ENCODE measurements around the gene HOXA13.
A peak's percentile ranks its signal among the peaks of the same experiment; 100 is the strongest.

HOXA13 gene

DNA sequence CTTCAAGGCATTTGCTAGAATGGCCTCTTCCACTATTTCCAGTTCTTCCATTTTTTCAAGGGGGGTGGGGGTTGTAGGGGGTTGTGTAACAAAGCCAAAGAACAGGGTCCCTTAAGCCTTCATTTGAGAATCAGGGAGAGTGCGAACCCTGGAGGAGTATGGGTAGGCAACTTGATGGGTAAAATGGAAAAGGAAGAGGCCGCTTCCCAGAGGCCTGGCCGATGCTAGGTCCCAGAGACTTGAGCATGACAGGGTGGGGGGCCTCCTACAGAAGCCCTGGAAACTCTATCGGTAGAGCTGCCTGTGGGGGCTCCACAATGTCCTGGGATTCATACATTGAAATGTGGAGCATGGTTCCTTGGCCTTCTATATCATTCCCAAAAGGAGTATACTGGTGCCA is 9.1 kb upstream of the HOXA13 start:
- H3K18ac ChIP-seq (ENCODE audit: low read length) = no peak overlapping the region
- H4K12ac ChIP-seq (ENCODE audit: low read depth, low read length) = no peak overlapping the region
- H3K4me2 ChIP-seq (ENCODE audit: low read length) = no peak overlapping the region
- no peak overlapping the region for H2AK5ac ChIP-seq (ENCODE audit: low read length)
- H4K91ac ChIP-seq (ENCODE audit: low read depth, low read length) = no peak overlapping the region
- H3K79me2 ChIP-seq (ENCODE audit: control insufficient read depth, insufficient read depth, low read length, poor library complexity) = no peaks in the 10 kb centered on the region
- peaks cover 8% of the 10 kb centered on the region for H3K9me3 ChIP-seq (ENCODE audit: insufficient read depth, low read depth, low read length)
- H4K8ac ChIP-seq (ENCODE audit: low read depth, low read length) = no peak overlapping the region
- no peak overlapping the region for H3K23ac ChIP-seq (ENCODE audit: low read length)
- H3K14ac ChIP-seq (ENCODE audit: low read length) = no peak overlapping the region
- no peak overlapping the region for H2AFZ ChIP-seq (ENCODE audit: insufficient read depth, low read length, poor library complexity)
- no peak overlapping the region for H3K4ac ChIP-seq (ENCODE audit: low read depth, low read length)
- no CpG with 5 or more reads among the region's 4 CpGs for WGBS (ENCODE audit: extremely low coverage, insufficient coverage, insufficient read length)
- H3K4me1 ChIP-seq (ENCODE audit: control insufficient read depth in 1 of 2, insufficient read depth in 2 of 2, low read length in 2 of 2) = peaks cover 4 to 16% of the 10 kb centered on the region in 2 experiments
- no peak for DNase-seq
- no peak overlapping the region for H3K9ac ChIP-seq (ENCODE audit: low read length)
- peaks cover 77% of the 10 kb centered on the region for H3K27me3 ChIP-seq (ENCODE audit: insufficient read depth, low read length)
- no peak overlapping the region for H3K4me3 ChIP-seq (ENCODE audit: low read depth, low read length)
- H2BK120ac ChIP-seq (ENCODE audit: insufficient read depth, low read length, poor library complexity) = no peak overlapping the region
- H3K36me3 ChIP-seq (ENCODE audit: control insufficient read depth in 1 of 2, insufficient read depth in 2 of 2, low read length in 2 of 2) = no peaks in the 10 kb centered on the region
- no peak overlapping the region for H2BK12ac ChIP-seq (ENCODE audit: low read length)
- no peak overlapping the region for H3K27ac ChIP-seq (ENCODE audit: low read depth, low read length)
- H3K79me1 ChIP-seq (ENCODE audit: low read length) = no peaks in the 10 kb centered on the region
- H2BK5ac ChIP-seq (ENCODE audit: low read depth, low read length, poor library complexity) = no peak overlapping the region

- no peak overlapping the region for H3K4me2 ChIP-seq (ENCODE audit: low read length)
- no peak overlapping the region for H3K9ac ChIP-seq (ENCODE audit: low read length)
- H4K12ac ChIP-seq (ENCODE audit: low read depth, low read length) = no peak overlapping the region
- H3K27me3 ChIP-seq (ENCODE audit: insufficient read depth, low read length) = peaks cover 72% of the 10 kb centered on the region
- no peak overlapping the region for H3K4ac ChIP-seq (ENCODE audit: low read depth, low read length)
- H4K91ac ChIP-seq (ENCODE audit: low read depth, low read length) = no peak overlapping the region
- no peak overlapping the region for H3K18ac ChIP-seq (ENCODE audit: low read length)
- no peak overlapping the region for H2BK12ac ChIP-seq (ENCODE audit: low read length)
- H2AFZ ChIP-seq (ENCODE audit: insufficient read depth, low read length, poor library complexity) = no peak overlapping the region
- H3K79me1 ChIP-seq (ENCODE audit: low read length) = no peaks in the 10 kb centered on the region
- no peak overlapping the region for H2AK5ac ChIP-seq (ENCODE audit: low read length)
- H3K23ac ChIP-seq (ENCODE audit: low read length) = no peak overlapping the region
- H3K79me2 ChIP-seq (ENCODE audit: control insufficient read depth, insufficient read depth, low read length, poor library complexity) = no peaks in the 10 kb centered on the region
- no peak overlapping the region for H4K8ac ChIP-seq (ENCODE audit: low read depth, low read length)
- H2BK120ac ChIP-seq (ENCODE audit: insufficient read depth, low read length, poor library complexity) = no peak overlapping the region
- no peaks in the 10 kb centered on the region for H3K36me3 ChIP-seq (ENCODE audit: control insufficient read depth in 1 of 2, insufficient read depth in 2 of 2, low read length in 2 of 2)
- WGBS (ENCODE audit: extremely low coverage, insufficient coverage, insufficient read length) = no CpG with 5 or more reads among the region's 7 CpGs
- no peak overlapping the region for H3K14ac ChIP-seq (ENCODE audit: low read length)
- no peak overlapping the region for H2BK5ac ChIP-seq (ENCODE audit: low read depth, low read length, poor library complexity)
- H3K4me1 ChIP-seq (ENCODE audit: control insufficient read depth in 1 of 2, insufficient read depth in 2 of 2, low read length in 2 of 2) = peaks cover 4 to 11% of the 10 kb centered on the region in 2 experiments
- DNase-seq = no peak
- H3K4me3 ChIP-seq (ENCODE audit: low read depth, low read length) = no peak overlapping the region
- no peak overlapping the region for H3K27ac ChIP-seq (ENCODE audit: low read depth, low read length)
- H3K9me3 ChIP-seq (ENCODE audit: insufficient read depth, low read depth, low read length) = peaks cover 3% of the 10 kb centered on the region
Observed at GRCh38 chr7:27207348-27207985, 7.6 kb upstream of the HOXA13 start.

- H3K9ac ChIP-seq (ENCODE audit: low read length) = no peak overlapping the region
- WGBS (ENCODE audit: extremely low coverage, insufficient coverage, insufficient read length) = no CpG with 5 or more reads among the region's 52 CpGs
Observed at GRCh38 chr7:27205325-27206280, 5.7 kb upstream of the HOXA13 start.

DNA sequence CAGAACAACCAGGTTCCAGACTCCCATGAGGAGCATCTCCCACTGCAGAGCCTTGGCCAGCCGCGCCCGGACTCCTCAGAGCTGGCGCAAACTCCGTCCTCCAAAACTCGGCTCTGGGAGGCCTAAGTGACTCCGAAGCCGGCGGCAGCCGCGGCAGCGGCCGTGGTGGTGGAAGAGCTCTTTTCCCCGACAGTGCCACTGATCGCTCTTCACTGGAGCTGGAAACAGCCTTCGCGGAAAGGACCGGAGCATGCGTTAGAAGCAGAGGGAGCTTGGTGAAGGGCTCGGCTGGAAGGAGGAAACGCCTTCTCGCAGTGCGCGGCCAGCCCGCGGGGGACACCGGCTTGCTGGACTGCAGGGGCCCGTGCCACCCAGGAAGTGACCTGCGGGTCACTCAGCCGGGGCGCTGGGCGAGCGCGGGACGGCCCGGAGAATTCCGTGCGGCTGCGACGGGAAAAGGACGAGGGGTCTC is 5.0 kb upstream of the HOXA13 start:
- no peak overlapping the region for H3K9ac ChIP-seq (ENCODE audit: low read length)
- no peak overlapping the region for H3K4ac ChIP-seq (ENCODE audit: low read depth, low read length)
- H4K8ac ChIP-seq (ENCODE audit: low read depth, low read length) = no peak overlapping the region
- H3K18ac ChIP-seq (ENCODE audit: low read length) = no peak overlapping the region
- H2BK120ac ChIP-seq (ENCODE audit: insufficient read depth, low read length, poor library complexity) = no peak overlapping the region
- H3K4me1 ChIP-seq (ENCODE audit: control insufficient read depth in 1 of 2, insufficient read depth in 2 of 2, low read length in 2 of 2) = peaks cover 11 to 17% of the 10 kb centered on the region in 2 experiments
- no CpG with 5 or more reads among the region's 41 CpGs for WGBS (ENCODE audit: extremely low coverage, insufficient coverage, insufficient read length)
- peaks cover 77% of the 10 kb centered on the region for H3K27me3 ChIP-seq (ENCODE audit: insufficient read depth, low read length)
- no peak overlapping the region for H2AFZ ChIP-seq (ENCODE audit: insufficient read depth, low read length, poor library complexity)
- no peaks in the 10 kb centered on the region for H3K79me2 ChIP-seq (ENCODE audit: control insufficient read depth, insufficient read depth, low read length, poor library complexity)
- H3K27ac ChIP-seq (ENCODE audit: low read depth, low read length) = no peak overlapping the region
- H2BK5ac ChIP-seq (ENCODE audit: low read depth, low read length, poor library complexity) = no peak overlapping the region
- peak overlapping the region; percentile 44 for H3K4me2 ChIP-seq (ENCODE audit: low read length)
- H2BK12ac ChIP-seq (ENCODE audit: low read length) = no peak overlapping the region
- DNase-seq = peak in 1 of 2 donors; percentile 20
- H3K36me3 ChIP-seq (ENCODE audit: control insufficient read depth in 1 of 2, insufficient read depth in 2 of 2, low read length in 2 of 2) = no peaks in the 10 kb centered on the region
- no peak overlapping the region for H2AK5ac ChIP-seq (ENCODE audit: low read length)
- no peaks in the 10 kb centered on the region for H3K79me1 ChIP-seq (ENCODE audit: low read length)
- no peak overlapping the region for H3K23ac ChIP-seq (ENCODE audit: low read length)
- H4K91ac ChIP-seq (ENCODE audit: low read depth, low read length) = no peak overlapping the region
- H3K14ac ChIP-seq (ENCODE audit: low read length) = no peak overlapping the region
- H3K4me3 ChIP-seq (ENCODE audit: low read depth, low read length) = peak overlapping the region; percentile 8
- no peak overlapping the region for H4K12ac ChIP-seq (ENCODE audit: low read depth, low read length)
- peaks cover 12% of the 10 kb centered on the region for H3K9me3 ChIP-seq (ENCODE audit: insufficient read depth, low read depth, low read length)

More at GRCh38 chr7:27205325-27206280, 5.7 kb upstream of the HOXA13 start:
- Histone ChIP-seq H3K4me1 (ENCODE audit: control insufficient read depth in 1 of 2, insufficient read depth in 2 of 2, low read length in 2 of 2) (peaks cover 6 to 12% of the 10 kb centered on the region in 2 experiments), H4K91ac (ENCODE audit: low read depth, low read length) (no peak overlapping the region), H3K23ac (ENCODE audit: low read length) (no peak overlapping the region), H3K4me2 (ENCODE audit: low read length) (peak overlapping the region; percentile 44), H3K36me3 (ENCODE audit: control insufficient read depth in 1 of 2, insufficient read depth in 2 of 2, low read length in 2 of 2) (no peaks in the 10 kb centered on the region), H4K12ac (ENCODE audit: low read depth, low read length) (no peak overlapping the region), H4K8ac (ENCODE audit: low read depth, low read length) (no peak overlapping the region), H3K79me2 (ENCODE audit: control insufficient read depth, insufficient read depth, low read length, poor library complexity) (no peaks in the 10 kb centered on the region), H2AFZ (ENCODE audit: insufficient read depth, low read length, poor library complexity) (no peak overlapping the region), H3K79me1 (ENCODE audit: low read length) (no peaks in the 10 kb centered on the region), H3K14ac (ENCODE audit: low read length) (no peak overlapping the region), H3K9me3 (ENCODE audit: insufficient read depth, low read depth, low read length) (peaks cover 8% of the 10 kb centered on the region), H2AK5ac (ENCODE audit: low read length) (no peak overlapping the region), H2BK120ac (ENCODE audit: insufficient read depth, low read length, poor library complexity) (no peak overlapping the region), H2BK5ac (ENCODE audit: low read depth, low read length, poor library complexity) (no peak overlapping the region), H3K4me3 (ENCODE audit: low read depth, low read length) (no peak overlapping the region), H3K27me3 (ENCODE audit: insufficient read depth, low read length) (peaks cover 75% of the 10 kb centered on the region), H2BK12ac (ENCODE audit: low read length) (no peak overlapping the region), H3K27ac (ENCODE audit: low read depth, low read length) (no peak overlapping the region), H3K4ac (ENCODE audit: low read depth, low read length) (no peak overlapping the region), H3K18ac (ENCODE audit: low read length) (no peak overlapping the region)
- peak in 1 of 2 donors; percentile 42 for DNase-seq
